Vagina (tissue), 2 donors: Measurements from ENCODE around the gene LRWD1. TPM values are rescaled to one million over a fixed set of nuclear protein-coding genes. Genes with fewer than 3 reads are reported as not detected.
A peak's percentile ranks its signal among the peaks of the same experiment; 100 is the strongest.

ENCODE experiments used
- DNase-seq, 2 donors: peaks; one replicate each; pipeline ENCODE4 v3.0.0-alpha.2; 2017; ENCODE audit errors: extremely low spot score in 2 of 2
- H3K27ac ChIP-seq: fragments of 200-600 bp; sonication (generic); one replicate; pipeline ENCODE4 v1.5.1; 2019
- H3K27me3 ChIP-seq: fragments of 200-600 bp; sonication (generic); one replicate; pipeline ENCODE4 v1.5.1; 2019
- H3K36me3 ChIP-seq, 2 donors: fragments of 200-600 bp; sonication (generic); one replicate each; pipeline ENCODE4 v1.5.1; 2017 to 2019
- H3K4me1 ChIP-seq: fragments of 200-600 bp; sonication (generic); one replicate; pipeline ENCODE4 v1.5.1; 2019
- H3K4me3 ChIP-seq, 2 donors: fragments of 200-600 bp; sonication (generic); 1 replicate in 1 of 2; 2 replicates in 1 of 2; pipeline ENCODE4 v1.5.1; 2016 to 2019
- H3K9me3 ChIP-seq: fragments of 200-600 bp; sonication (generic); one replicate; pipeline ENCODE4 v1.5.1; 2019
- CTCF ChIP-seq, 3 experiments: fragments of 450-650 bp in 2 of 3; fragments of 200-600 bp in 1 of 3; sonication (generic) in 1 of 3; IDR thresholded peaks; one replicate each; pipeline ENCODE4 v1.5.1; 2017 to 2019; ENCODE audit warnings: antibody characterized with exemption in 3 of 3, mild to moderate bottlenecking in 2 of 3, moderate library complexity in 2 of 3
- POLR2A ChIP-seq, 2 donors: fragments of 450-650 bp; IDR thresholded peaks; one replicate each; pipeline ENCODE4 v1.6.1; 2017; ENCODE audit warnings: antibody characterized with exemption in 2 of 2, mild to moderate bottlenecking in 2 of 2, moderate library complexity in 2 of 2
- POLR2AphosphoS5 ChIP-seq, 2 donors: sonication (generic); formaldehyde crosslinking; IDR thresholded peaks; one replicate each; pipeline ENCODE4 v1.9.0; 2017; ENCODE audit warnings: antibody characterized with exemption in 2 of 2, mild to moderate bottlenecking in 2 of 2, low read depth in 1 of 2; ENCODE audit not compliant: insufficient read depth in 1 of 2
- intact Hi-C: fragments of 100-400 bp; cut with DNase I; formaldehyde crosslinking; loops from one replicate; pipeline ENCODE4 v1.15.1; 2023
- total RNA-seq: library from RNA; depleted of rRNA; stranded (reverse); fragments of >200 nt; gene quantifications from one replicate; pipeline ENCODE4 v1.2.3, GENCODE V29; 2016

LRWD1 gene
- total RNA-seq, 1 donor from 2014 or later: 11.0 TPM

GRCh38 chr7:102463841-102464576, 775 bp upstream of the LRWD1 start:
- TF ChIP-seq POLR2AphosphoS5 (IDR thresholded peaks at IDR 0.05; ENCODE audit: insufficient read depth in 1 of 2, low read depth in 1 of 2) (no peak), POLR2A (IDR thresholded peaks at IDR 0.05) (no peak), CTCF (IDR thresholded peaks at IDR 0.05) (no peak)
- peak overlapping the region; percentile 68 for H3K27ac ChIP-seq
- peak overlapping the region; percentile 92 to 95 for H3K4me3 ChIP-seq
- H3K4me1 ChIP-seq: peaks cover 30% of the 10 kb centered on the region
- peaks cover 0 to under 1% of the 10 kb centered on the region in 2 donors for H3K36me3 ChIP-seq
- DNase-seq: no peak
- H3K9me3 ChIP-seq: no peaks in the 10 kb centered on the region
- intact Hi-C loops: no loop called here
- no peaks in the 10 kb centered on the region for H3K27me3 ChIP-seq

DNA sequence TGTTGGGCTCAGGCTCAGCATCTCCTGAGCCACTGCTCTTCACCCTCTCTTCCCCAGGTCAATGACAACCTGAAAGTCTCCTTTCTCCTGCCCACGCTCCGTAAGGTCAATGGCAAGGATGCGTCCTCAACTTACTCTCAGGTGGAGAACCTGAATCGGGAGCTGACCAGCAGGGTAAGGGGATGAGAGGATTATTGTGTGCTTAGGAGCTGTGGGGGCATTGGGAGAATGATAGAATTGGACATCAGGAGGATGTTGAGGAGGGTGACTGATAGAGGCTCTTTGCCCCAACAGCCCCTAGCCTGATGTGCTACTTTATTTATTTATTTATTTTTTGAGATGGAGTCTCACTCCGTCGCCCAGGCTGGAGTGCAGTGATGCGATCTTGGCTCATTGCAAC, 1.3 kb downstream of the LRWD1 start:
- no peak for DNase-seq
- Histone ChIP-seq H3K27ac (no peak overlapping the region), H3K27me3 (no peaks in the 10 kb centered on the region), H3K4me1 (peaks cover 30% of the 10 kb centered on the region), H3K4me3 (peak overlapping the region in 1 of 2 donors; percentile 95), H3K9me3 (no peaks in the 10 kb centered on the region), H3K36me3 (no peaks in the 10 kb centered on the region)
- intact Hi-C loops: no loop called here
- TF ChIP-seq CTCF (IDR thresholded peaks at IDR 0.05): no peak
- TF ChIP-seq POLR2A (IDR thresholded peaks at IDR 0.05): no peak
- TF ChIP-seq POLR2AphosphoS5 (IDR thresholded peaks at IDR 0.05; ENCODE audit: insufficient read depth in 1 of 2, low read depth in 1 of 2): no peak

GRCh38 chr7:102467581-102468477, 3.0 kb downstream of the LRWD1 start:
- Histone ChIP-seq H3K27me3 (no peaks in the 10 kb centered on the region), H3K36me3 (peaks cover 0 to 2% of the 10 kb centered on the region in 2 donors), H3K27ac (no peak overlapping the region), H3K4me3 (no peak overlapping the region), H3K4me1 (peaks cover 26% of the 10 kb centered on the region), H3K9me3 (no peaks in the 10 kb centered on the region)
- TF ChIP-seq CTCF (IDR thresholded peaks at IDR 0.05) (no peak), POLR2AphosphoS5 (IDR thresholded peaks at IDR 0.05; ENCODE audit: insufficient read depth in 1 of 2, low read depth in 1 of 2) (no peak), POLR2A (IDR thresholded peaks at IDR 0.05) (no peak)
- intact Hi-C loops: no loop called here
- DNase-seq: no peak

GRCh38 chr7:102468478-102469350, 3.9 kb downstream of the LRWD1 start:
- no peak for DNase-seq
- H3K4me3 ChIP-seq: no peak overlapping the region

More at GRCh38 chr7:102468478-102469350, 3.9 kb downstream of the LRWD1 start:
- intact Hi-C loops: no loop called here
- H3K27me3 ChIP-seq: no peaks in the 10 kb centered on the region
- H3K9me3 ChIP-seq: no peaks in the 10 kb centered on the region
- peaks cover 19% of the 10 kb centered on the region for H3K4me1 ChIP-seq
- no peak for TF ChIP-seq CTCF (IDR thresholded peaks at IDR 0.05)
- no peak for TF ChIP-seq POLR2AphosphoS5 (IDR thresholded peaks at IDR 0.05; ENCODE audit: insufficient read depth in 1 of 2, low read depth in 1 of 2)
- no peak for TF ChIP-seq POLR2A (IDR thresholded peaks at IDR 0.05)
- H3K27ac ChIP-seq: no peak overlapping the region
- peaks cover 0 to 11% of the 10 kb centered on the region in 2 donors for H3K36me3 ChIP-seq
